ENCODE results near the gene CSPG5. TPM values are rescaled to one million over a fixed set of nuclear protein-coding genes. Genes with fewer than 3 reads are reported as not detected.

CSPG5 gene, protein sequence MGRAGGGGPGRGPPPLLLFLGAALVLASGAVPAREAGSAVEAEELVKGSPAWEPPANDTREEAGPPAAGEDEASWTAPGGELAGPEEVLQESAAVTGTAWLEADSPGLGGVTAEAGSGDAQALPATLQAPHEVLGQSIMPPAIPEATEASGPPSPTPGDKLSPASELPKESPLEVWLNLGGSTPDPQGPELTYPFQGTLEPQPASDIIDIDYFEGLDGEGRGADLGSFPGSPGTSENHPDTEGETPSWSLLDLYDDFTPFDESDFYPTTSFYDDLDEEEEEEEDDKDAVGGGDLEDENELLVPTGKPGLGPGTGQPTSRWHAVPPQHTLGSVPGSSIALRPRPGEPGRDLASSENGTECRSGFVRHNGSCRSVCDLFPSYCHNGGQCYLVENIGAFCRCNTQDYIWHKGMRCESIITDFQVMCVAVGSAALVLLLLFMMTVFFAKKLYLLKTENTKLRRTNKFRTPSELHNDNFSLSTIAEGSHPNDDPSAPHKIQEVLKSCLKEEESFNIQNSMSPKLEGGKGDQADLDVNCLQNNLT
- under 0.01 and 0.22 TPM in 2 replicates for total RNA-seq

GRCh38 chr3:47578691-47579632, at the start of gene CSPG5:
Gene CSPG5 (minus strand): TSS chr3:47578865. CDS start chr3:47578693, 172 bp downstream.

GRCh38 chr3:47513125-47513929, 65.3 kb downstream of the CSPG5 start, which contains the start of gene ELP6:
Gene ELP6 (minus strand): TSS chr3:47513712. CDS start chr3:47513590, 122 bp downstream.

Other genes with a start within 250 kb of the CSPG5 start
- 28.8 and 31.5 TPM in 2 replicates for gene PTPN23, start 197.8 kb downstream of the CSPG5 start, total RNA-seq
- gene SCAP, start 102.9 kb downstream of the CSPG5 start, total RNA-seq = 43.8 and 73.6 TPM in 2 replicates
- 28.5 and 40.5 TPM in 2 replicates for gene ELP6, start 65.2 kb downstream of the CSPG5 start, total RNA-seq
- 31.4 and 33.7 TPM in 2 replicates for gene SMARCC1, start 203.0 kb upstream of the CSPG5 start, total RNA-seq
- 60.2 and 83.8 TPM in 2 replicates for gene DHX30, start 224.3 kb upstream of the CSPG5 start, total RNA-seq

Measured in uterine smooth muscle cell (primary cell).